GM12891 (cell line): Measurements from ENCODE around the gene SLC9A5.
A peak's percentile ranks its signal among the peaks of the same experiment; 100 is the strongest.

Experiments used
- DNase-seq: peaks from one replicate; pipeline ENCODE4 v3.0.0; 2011; ENCODE audit warnings: low spot score; ENCODE audit not compliant: insufficient read length
- FAIRE-seq: peaks from 2 replicates; lab custom pipeline; 2011; peaks lifted over from hg19 to GRCh38; lab: Jason Lieb, UNC
- PAX5 ChIP-seq: IDR thresholded peaks from 2 replicates; pipeline ENCODE4 v1.6.1; 2011; ENCODE audit warnings: low read length, moderate library complexity, mild to moderate bottlenecking; ENCODE audit not compliant: insufficient read depth, severe bottlenecking
- POLR2A ChIP-seq: IDR thresholded peaks from 2 replicates; pipeline ENCODE4 v1.6.1; 2011; ENCODE audit warnings: low read depth, low read length, control low read depth
- POLR2AphosphoS5 ChIP-seq: IDR thresholded peaks from 2 replicates; pipeline ENCODE4 v1.6.1; 2011; ENCODE audit warnings: low read depth, low read length, control low read depth
- POU2F2 ChIP-seq: IDR thresholded peaks from 2 replicates; pipeline ENCODE4 v1.6.1; 2011; ENCODE audit warnings: low read depth, mild to moderate bottlenecking, control low read depth, low read length, moderate library complexity
- SPI1 ChIP-seq: IDR thresholded peaks from 2 replicates; pipeline ENCODE4 v1.6.1; 2011; ENCODE audit warnings: low read depth, low read length, control low read depth
- TAF1 ChIP-seq: IDR thresholded peaks from 2 replicates; pipeline ENCODE4 v1.6.1; 2011; ENCODE audit warnings: low read depth, low read length, control low read depth

Gene SLC9A5

GRCh38 chr16:67279296-67280089 lies 30.7 kb downstream of the SLC9A5 start, which contains the start of gene PLEKHG4:
Gene PLEKHG4 (plus strand): TSS chr16:67279532. CDS start chr16:67280045, 513 bp downstream.
- peak; percentile 98 for FAIRE-seq

GRCh38 chr16:67280090-67281015 lies 31.6 kb downstream of the SLC9A5 start:
- DNase-seq, result no peak
- FAIRE-seq, result no peak

More at GRCh38 chr16:67279296-67280089, 30.7 kb downstream of the SLC9A5 start, which contains the start of gene PLEKHG4:
- peak; percentile 33; the same call in 1 of the 2 replicates for TF ChIP-seq TAF1
- 0 out of 2 replicates have a peak, but pooled peaks have one; percentile 26 for TF ChIP-seq POU2F2
- TF ChIP-seq SPI1, result no peak
- TF ChIP-seq POLR2AphosphoS5, result no peak
- TF ChIP-seq POLR2A, result no peak
- peak; percentile 82 for TF ChIP-seq PAX5
- DNase-seq, result peak; percentile 99

GRCh38 chr16:67281536-67282446 lies 33.0 kb downstream of the SLC9A5 start:
- FAIRE-seq, result no peak
- TF ChIP-seq POLR2AphosphoS5 (no peak), POU2F2 (no peak), PAX5 (no peak), SPI1 (no peak), TAF1 (no peak), POLR2A (no peak)
- DNase-seq, result no peak

More at GRCh38 chr16:67280090-67281015, 31.6 kb downstream of the SLC9A5 start:
- TF ChIP-seq PAX5 (no peak), POLR2A (no peak), POU2F2 (no peak), SPI1 (no peak)

- no peak for DNase-seq
- no peak for TF ChIP-seq TAF1
- TF ChIP-seq SPI1, result no peak
- TF ChIP-seq POU2F2, result no peak
- TF ChIP-seq PAX5, result no peak
- no peak for TF ChIP-seq POLR2A
- FAIRE-seq, result no peak
These were observed 33.6 kb downstream of the SLC9A5 start for GRCh38 chr16:67282447-67282805.

GRCh38 chr16:67283039-67283825 lies 34.5 kb downstream of the SLC9A5 start:
- no peak for FAIRE-seq
- no peak for DNase-seq

GRCh38 chr16:67283826-67284555 lies 35.2 kb downstream of the SLC9A5 start:
- no peak for TF ChIP-seq TAF1
- no peak for TF ChIP-seq PAX5
- TF ChIP-seq POLR2AphosphoS5, result no peak
- TF ChIP-seq POU2F2, result no peak
- no peak for TF ChIP-seq SPI1
- TF ChIP-seq POLR2A, result no peak
- DNase-seq, result no peak
- FAIRE-seq, result no peak

More at GRCh38 chr16:67283039-67283825, 34.5 kb downstream of the SLC9A5 start:
- TF ChIP-seq TAF1, result no peak

- DNase-seq, result peak; percentile 46
These were observed 36.2 kb downstream of the SLC9A5 start for GRCh38 chr16:67284699-67285646.

More at GRCh38 chr16:67284699-67285646, 36.2 kb downstream of the SLC9A5 start:
- no peak for TF ChIP-seq POLR2AphosphoS5
- TF ChIP-seq SPI1, result no peak
- TF ChIP-seq PAX5, result no peak
- no peak for TF ChIP-seq POU2F2
- TF ChIP-seq POLR2A, result no peak
- TF ChIP-seq TAF1, result no peak
- FAIRE-seq, result peak; percentile 47
